ENCODE data around the gene PEX3.
"Not testable (repeated sequence)": the region's sequence is repeated elsewhere in the genome, so short reads cannot be mapped to it uniquely, and the experiment has no call there.

PEX3 gene

DNA sequence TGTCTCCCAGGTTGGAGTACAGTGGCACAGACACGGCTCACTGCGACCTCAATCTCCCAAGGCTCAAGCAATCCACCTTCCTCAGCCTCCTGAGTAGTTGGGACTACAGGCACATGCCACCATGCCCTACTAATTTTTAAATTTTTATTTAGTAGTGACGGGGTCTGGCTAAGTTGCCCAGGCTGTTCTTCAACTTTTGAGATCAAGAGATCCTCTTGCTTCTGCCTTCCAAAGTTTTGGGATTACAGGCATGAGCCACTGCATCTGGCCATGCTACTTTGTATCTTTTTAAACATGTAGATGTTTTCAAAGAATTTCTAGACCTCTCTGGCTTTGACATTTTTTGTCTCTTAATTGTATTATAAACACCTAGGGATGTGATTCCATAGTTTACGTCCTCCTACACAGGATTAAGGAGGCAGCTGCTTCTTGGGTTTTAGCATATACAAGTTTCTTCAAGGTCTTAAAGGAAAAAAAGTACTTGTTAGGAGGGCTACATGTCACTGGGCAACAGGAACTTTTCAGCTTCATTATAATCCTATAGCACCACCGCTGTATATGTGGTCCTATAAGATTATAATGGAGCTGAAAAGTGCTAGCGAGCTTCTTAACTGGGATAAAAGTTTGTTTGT is 1.4 kb upstream of the PEX3 start:
- no peak for DNase-seq

GRCh38 chr6:143449714-143450452 is 722 bp upstream of the PEX3 start:
- DNase-seq: peak; percentile 27

- DNase-seq: peak; percentile 31
These were observed 926 bp downstream of the PEX3 start for GRCh38 chr6:143451531-143451930.

DNA sequence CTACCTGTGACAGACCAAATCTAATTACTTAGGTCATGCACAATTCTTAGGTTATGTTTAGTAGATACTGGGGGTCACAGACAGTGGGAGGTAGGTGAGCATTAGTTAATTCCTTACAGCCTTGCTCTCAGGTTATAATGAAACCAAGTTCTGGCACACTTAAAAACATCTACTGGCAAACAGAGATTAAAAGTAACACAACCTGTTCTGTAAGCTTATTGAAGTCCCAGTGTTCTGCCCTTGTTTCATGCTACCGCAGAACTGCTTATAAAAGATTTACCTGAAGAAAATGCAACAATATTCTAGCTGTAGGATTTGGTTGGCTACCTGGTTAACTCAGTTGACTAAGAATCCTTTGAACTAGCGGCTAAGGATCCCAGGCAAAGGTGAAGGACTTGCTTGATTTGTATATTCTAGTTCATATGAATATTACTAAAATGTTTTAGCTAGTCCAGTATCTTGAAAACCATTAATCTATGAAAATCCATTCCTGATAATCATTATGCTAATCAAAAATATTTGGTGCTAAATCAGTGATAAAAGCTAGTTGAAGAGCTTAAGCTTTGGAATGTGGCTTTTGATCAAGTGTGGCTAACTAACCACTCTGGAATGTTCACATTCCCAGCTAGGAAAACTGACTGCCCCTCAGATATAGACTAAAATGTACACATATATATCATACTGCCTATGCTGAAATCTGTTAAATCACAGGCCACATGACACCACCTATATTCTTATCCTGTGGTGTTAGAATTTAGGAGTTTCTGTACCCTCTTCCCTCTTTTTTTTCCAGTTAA is 7.2 kb downstream of the PEX3 start:
- DNase-seq: no peak

GRCh38 chr6:143465546-143465945 is 14.9 kb downstream of the PEX3 start:
- DNase-seq: no peak

DNA sequence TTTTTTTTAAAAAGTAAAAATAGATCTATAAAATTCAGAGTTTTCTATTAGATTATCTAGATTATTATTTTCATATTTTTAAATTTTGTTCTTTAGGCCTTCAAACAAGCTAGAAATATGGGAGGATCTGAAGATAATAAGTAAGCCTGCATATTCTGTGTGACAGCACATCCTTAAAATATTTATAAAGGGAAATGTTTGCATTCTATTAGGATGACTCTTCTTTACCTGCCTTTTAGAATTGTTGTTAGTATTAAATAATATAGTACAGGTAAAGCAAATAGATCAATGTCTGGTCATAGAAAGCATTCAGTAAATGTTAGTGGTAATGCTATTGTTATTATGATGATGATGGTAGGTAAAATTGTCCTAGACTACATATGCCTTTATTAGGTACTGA is 17.4 kb downstream of the PEX3 start:
- DNase-seq: no peak

DNA sequence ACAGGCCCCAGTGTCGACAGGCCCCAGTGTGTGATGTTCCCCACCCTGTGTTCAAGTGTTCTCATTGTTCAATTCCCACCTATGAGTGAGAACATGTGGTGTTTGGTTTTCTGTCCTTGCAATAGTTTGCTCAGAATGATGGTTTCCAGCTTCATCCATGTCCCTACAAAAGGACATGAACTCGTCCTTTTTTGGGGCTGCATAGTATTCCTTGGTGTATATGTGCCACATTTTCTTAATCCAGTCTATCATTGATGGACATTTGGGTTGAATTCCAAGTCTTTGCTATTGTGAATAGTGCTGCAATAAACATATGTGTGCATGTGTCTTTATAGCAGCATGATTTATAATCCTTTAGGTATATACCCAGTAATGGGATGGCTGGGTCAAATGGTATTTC is 18.2 kb downstream of the PEX3 start:
- not testable (repeated sequence) for DNase-seq

DNA sequence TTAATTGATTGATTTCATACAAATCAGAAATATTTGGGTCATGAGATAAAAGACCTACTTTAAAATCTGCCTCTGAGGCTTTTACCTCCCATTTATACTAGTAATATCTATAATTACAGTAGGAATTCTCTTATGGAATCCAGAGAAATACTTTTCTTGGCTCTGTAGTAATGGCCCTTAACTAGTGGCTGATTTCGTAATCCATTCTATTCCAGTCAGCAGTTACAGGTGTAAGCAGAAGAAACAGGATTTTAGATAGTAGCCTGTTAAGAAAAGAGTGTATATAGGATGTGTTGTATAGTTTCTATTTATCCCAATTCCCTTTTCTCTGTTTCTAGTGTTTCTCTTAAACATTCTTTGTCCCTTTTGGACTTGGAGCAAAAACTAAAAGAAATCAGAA is 21.2 kb downstream of the PEX3 start:
- no peak for DNase-seq

- DNase-seq: no peak
These were observed 25.9 kb downstream of the PEX3 start for GRCh38 chr6:143476545-143476944.

DNA sequence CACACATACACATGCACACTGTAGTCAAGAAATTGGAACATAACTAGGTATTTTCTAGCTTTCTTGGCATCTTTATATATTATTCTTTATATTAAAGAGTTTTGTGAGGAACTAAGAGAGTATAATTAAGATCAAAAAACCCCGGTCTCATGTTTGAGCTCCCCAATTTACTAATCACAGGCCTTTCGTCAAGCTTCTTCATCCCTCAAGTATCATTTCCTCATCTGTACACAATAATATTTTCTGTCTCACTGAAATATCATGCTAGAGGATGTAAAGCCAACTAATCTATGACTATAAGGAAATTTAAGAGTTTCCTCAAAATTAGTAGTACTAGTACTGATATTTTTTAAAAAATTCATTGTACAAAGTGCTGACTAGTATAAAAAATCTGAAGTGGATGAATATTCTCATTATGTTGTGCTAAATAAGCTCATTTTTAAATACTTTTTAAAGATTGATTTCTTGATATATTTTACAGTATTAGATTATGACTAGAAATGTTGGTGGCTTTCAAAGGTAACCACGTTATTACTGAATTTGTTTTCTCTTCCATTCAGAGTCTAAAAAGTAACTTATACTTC is 28.0 kb downstream of the PEX3 start:
- DNase-seq: peak; percentile 2

DNA sequence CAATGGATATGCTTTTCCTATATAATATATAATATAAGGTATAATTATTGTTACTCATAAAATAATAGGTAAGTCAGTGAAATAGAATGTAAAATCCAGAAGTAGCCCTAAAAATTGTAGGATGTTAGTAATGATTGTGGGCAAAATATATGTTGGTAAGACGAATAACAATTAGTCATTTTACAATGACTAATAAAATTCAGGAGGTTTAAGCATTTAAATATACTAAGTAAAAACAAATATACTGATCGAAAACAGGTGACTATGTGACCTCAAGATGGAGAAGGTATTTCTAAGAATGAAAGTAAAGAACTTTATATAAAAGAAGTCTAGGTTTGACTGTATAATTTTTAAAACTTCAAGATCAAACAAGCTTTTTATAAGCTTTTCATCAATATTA is 32.0 kb downstream of the PEX3 start:
- DNase-seq: no peak

GRCh38 chr6:143485967-143486366 is 35.4 kb downstream of the PEX3 start:
- DNase-seq: no peak

DNA sequence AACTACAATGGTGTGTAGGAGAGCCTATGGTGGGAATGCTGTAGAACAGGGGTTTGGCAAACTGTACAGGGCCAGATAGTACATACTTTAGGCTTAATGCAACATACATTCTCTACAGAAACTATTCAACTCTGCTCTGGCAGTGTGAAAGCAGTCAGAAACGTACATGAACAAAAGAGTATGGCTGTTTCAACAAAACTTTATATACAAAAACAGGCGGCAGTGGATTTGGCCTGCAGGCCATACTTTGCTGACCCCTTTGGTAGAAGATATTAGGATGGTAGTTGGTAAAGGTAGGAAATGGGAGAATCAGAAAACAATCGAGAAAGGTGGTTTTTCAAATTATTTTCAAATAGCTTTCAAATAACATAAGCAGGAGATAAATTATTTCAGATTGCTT is 36.1 kb downstream of the PEX3 start:
- DNase-seq: no peak

GRCh38 chr6:143490244-143490643 is 39.6 kb downstream of the PEX3 start:
- DNase-seq: no peak

DNA sequence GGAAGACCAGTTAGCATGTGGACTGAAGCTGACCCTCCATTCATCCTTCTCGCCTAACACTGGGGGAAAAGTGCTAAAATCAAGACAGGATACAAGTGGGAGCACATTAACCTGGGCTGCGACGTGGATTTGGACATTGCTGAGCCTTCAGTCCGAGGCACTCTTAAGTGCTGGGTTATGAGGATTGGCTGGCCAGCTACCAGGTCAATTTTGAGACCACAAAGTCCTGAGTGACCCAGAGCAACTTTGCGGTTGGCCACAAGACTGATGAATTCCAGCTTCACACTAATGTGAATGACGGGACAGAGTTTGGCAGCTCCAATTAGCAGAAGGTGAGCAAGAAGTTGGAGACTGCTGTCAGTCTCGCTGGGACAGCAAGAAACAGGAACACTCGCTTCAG is 40.2 kb downstream of the PEX3 start:
- DNase-seq: no peak

GRCh38 chr6:143496974-143497373 is 46.4 kb downstream of the PEX3 start:
- no peak for DNase-seq

DNA sequence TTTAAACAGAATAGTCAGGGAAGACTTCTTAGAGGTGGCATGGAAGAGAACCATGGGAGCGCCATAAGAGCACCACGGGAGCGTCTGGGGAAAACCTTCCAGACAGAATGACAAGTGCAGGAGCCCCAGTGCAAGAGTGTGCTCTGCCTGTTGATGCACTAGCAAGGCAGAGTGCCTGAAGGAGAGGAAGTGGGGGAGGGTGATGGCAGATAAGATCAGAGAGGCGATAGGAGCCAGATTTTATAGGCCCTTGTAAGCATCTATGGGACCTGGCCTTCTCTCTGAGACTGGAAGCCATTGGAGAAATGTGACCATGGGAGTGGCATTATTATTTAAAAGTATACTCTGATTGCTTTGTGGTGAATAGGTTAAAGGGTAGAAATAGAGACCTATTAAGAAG is 47.8 kb downstream of the PEX3 start:
- no peak for DNase-seq

- no peak for DNase-seq
These were observed 51.2 kb downstream of the PEX3 start for GRCh38 chr6:143501851-143502250.

GRCh38 chr6:143504369-143504768 is 53.8 kb downstream of the PEX3 start:
- no peak for DNase-seq

GRCh38 chr6:143505111-143505510 is 54.5 kb downstream of the PEX3 start:
- no peak for DNase-seq

- no peak for DNase-seq
These were observed 54.9 kb downstream of the PEX3 start for GRCh38 chr6:143505537-143505936.

DNA sequence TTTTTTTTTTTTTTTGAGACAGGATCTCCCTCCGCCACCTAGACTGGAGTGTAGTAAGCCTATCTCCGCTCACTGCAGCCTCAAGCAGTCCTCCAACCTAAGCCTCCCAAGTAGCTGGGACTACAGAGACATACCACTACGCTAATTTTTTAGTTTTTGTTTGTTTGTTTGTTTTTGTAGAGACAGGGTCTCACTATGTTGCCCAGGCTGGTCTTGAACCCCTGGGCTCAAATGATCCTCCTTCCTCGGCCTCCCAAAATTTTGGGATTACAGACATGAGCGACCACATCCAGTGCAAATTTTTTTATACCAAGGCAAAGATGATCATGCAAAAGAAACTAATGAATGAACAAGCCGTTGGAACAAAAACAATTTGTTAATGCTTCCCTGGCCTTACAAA is 55.6 kb downstream of the PEX3 start:
- DNase-seq: no peak

DNA sequence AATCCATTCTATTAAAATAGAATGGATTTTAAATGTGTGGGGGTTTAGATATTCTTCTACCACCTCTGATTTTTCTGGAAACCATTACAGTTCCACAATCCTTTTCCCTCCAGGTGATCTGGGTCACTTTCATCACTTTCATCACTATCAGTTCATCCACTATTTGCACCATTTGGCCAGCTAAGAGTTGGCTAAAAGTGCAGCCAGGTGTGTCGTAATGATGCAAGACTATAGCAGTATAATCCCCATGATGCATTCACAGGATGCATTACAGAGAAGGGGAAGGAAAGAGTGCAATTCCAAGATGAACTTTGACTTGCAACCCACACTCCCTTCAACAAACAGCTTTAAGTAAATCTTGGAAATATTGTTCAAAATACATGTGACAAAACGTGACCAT is 56.0 kb downstream of the PEX3 start:
- DNase-seq: no peak
